Testis (tissue), 3 donors: ENCODE measurements around the gene KDM6A. TPM values are rescaled to one million over a fixed set of nuclear protein-coding genes. Genes with fewer than 3 reads are reported as not detected.

Experiments
- DNase-seq: peaks from one replicate; pipeline ENCODE4 v3.0.0-alpha.2; 2019
- H3K27ac ChIP-seq, 2 donors: fragments of 200-600 bp; sonication (generic); one replicate each; pipeline ENCODE4 v1.5.1; 2019
- H3K27me3 ChIP-seq: fragments of 200-600 bp; sonication (generic); one replicate; pipeline ENCODE4 v1.5.1; 2019
- H3K36me3 ChIP-seq: fragments of 200-600 bp; sonication (generic); one replicate; pipeline ENCODE4 v1.5.1; 2017; ENCODE audit warnings: low read depth; ENCODE audit errors: missing control alignments
- H3K4me1 ChIP-seq: fragments of 200-600 bp; sonication (generic); one replicate; pipeline ENCODE4 v1.5.1; 2019
- H3K4me3 ChIP-seq, 2 donors: fragments of 200-600 bp; sonication (generic); one replicate each; pipeline ENCODE4 v1.5.1; 2017 to 2019
- H3K9me3 ChIP-seq: fragments of 200-600 bp; sonication (generic); one replicate; pipeline ENCODE4 v1.5.1; 2017
- POLR2A ChIP-seq: fragments of 450-650 bp; IDR thresholded peaks from one replicate; pipeline ENCODE4 v1.6.1; 2017; ENCODE audit warnings: antibody characterized with exemption, mild to moderate bottlenecking, moderate library complexity
- WGBS, 2 donors: methylation state at CpG; one replicate each; pipeline ENCODE4 v1.1.5; 2018; 5-methylcytosine and 5-hydroxymethylcytosine counted together
- intact Hi-C: fragments of 100-400 bp; cut with DNase I; formaldehyde crosslinking; loops from one replicate; pipeline ENCODE4 v1.15.1; 2023; ENCODE audit warnings: low total_unique reads
- polyA plus RNA-seq: library from polyadenylated mRNA; stranded (reverse); fragments of 350-450 nt; fragmentation: Illumina TruSeq; extraction: RNeasy Lipid Tissue Mini Kit (QIAGEN cat#74804); gene quantifications from one replicate; pipeline ENCODE4 v1.2.3, GENCODE V29; 2014; ENCODE audit warnings: low read depth, low replicate concordance; ENCODE audit not compliant: insufficient read depth
- total RNA-seq, 2 donors: library from RNA; depleted of rRNA; stranded (reverse); fragments of >200 nt; gene quantifications; one replicate each; pipeline ENCODE4 v1.2.3, GENCODE V29; 2016
- TF ChIP-seq, protein P1 (sequence below), 3 experiments: fragments of 450-650 bp in 2 of 3; fragments of 200-600 bp in 1 of 3; sonication (generic) in 1 of 3; IDR thresholded peaks; one replicate each; pipeline ENCODE4 v1.5.1; 2016 to 2019; ENCODE audit warnings: antibody characterized with exemption in 3 of 3, mild to moderate bottlenecking in 2 of 3, moderate library complexity in 1 of 3

KDM6A gene
- total and polyA plus RNA-seq, 3 donors from 2014 or later: 27.2 to 57.7 (median 56.7) TPM

DNA sequence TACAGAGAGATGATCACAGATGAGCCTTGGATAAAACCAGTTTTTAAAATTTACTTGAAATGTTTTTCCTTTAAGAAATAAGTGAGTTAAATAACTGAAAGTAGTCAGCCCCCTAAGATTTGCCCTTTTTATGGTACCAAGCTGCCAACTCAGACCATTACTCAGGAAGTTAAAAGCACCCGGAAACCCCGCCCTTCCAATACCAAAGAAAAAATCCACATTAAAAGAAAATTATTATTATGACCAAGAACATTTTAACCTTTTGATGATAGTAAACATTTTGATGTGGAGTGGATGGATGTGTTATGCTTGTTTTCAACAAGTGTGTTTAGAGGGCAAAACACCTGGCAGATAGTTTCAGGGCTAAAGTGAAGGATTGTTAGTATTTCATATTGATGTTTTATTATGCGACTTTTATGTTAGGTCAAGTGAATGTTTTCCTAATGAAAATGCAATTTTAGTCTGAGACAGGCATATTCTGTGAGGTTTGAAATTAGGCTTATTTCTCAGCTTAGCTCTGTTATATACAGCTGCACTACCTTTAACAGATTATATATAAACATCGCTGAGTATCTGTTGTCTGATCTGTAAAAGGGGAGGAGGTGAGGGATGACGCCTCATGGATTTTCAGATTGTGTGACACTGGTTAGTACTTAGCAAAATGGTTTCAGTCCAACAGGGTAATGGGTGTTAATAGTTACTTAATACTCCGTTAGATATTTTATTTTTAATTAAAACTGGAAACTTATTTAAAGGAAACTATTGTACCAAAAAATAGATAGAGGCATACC lies 89.0 kb downstream of the KDM6A start:
- no peak for TF ChIP-seq POLR2A
- TF ChIP-seq, protein P1, sequence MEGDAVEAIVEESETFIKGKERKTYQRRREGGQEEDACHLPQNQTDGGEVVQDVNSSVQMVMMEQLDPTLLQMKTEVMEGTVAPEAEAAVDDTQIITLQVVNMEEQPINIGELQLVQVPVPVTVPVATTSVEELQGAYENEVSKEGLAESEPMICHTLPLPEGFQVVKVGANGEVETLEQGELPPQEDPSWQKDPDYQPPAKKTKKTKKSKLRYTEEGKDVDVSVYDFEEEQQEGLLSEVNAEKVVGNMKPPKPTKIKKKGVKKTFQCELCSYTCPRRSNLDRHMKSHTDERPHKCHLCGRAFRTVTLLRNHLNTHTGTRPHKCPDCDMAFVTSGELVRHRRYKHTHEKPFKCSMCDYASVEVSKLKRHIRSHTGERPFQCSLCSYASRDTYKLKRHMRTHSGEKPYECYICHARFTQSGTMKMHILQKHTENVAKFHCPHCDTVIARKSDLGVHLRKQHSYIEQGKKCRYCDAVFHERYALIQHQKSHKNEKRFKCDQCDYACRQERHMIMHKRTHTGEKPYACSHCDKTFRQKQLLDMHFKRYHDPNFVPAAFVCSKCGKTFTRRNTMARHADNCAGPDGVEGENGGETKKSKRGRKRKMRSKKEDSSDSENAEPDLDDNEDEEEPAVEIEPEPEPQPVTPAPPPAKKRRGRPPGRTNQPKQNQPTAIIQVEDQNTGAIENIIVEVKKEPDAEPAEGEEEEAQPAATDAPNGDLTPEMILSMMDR (IDR thresholded peaks at IDR 0.05): no peak
- no peaks in the 10 kb centered on the region for H3K4me1 ChIP-seq
- H3K4me3 ChIP-seq: no peak overlapping the region
- H3K27me3 ChIP-seq: no peaks in the 10 kb centered on the region
- no peaks in the 10 kb centered on the region for H3K9me3 ChIP-seq
- DNase-seq: no peak
- intact Hi-C loops: no loop called here
- no peaks in the 10 kb centered on the region for H3K36me3 ChIP-seq
- WGBS, 2 donors: 88 to 90% methylated on average over 6 of the region's 6 CpGs
- no peak overlapping the region for H3K27ac ChIP-seq

DNA sequence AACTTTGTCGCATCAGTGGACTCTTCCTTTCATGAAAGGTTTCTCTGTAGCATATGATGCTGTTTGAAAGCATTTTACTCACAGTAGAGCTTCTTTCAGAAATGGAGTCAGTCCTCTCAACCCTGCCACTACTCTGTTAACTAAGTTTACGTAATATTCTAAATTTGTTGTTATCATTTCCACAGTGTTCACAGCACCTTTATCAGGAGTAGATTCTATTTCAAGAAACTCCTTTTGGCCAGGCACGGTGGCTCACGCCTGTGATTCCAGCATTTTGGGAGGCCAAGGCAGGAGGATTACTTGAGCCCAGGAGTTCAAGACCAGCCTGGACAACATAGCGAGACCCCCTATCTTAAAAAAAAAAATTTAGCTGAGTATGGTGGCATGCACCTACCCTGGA lies 90.0 kb downstream of the KDM6A start:
- TF ChIP-seq POLR2A: no peak
- TF ChIP-seq, protein P1 (IDR thresholded peaks at IDR 0.05): no peak
- Histone ChIP-seq H3K4me3 (no peak overlapping the region), H3K9me3 (no peaks in the 10 kb centered on the region), H3K27ac (no peak overlapping the region), H3K27me3 (no peaks in the 10 kb centered on the region), H3K36me3 (no peaks in the 10 kb centered on the region), H3K4me1 (no peaks in the 10 kb centered on the region)
- WGBS, 2 donors: 82 to 86% methylated on average over 5 of the region's 5 CpGs
- intact Hi-C loops: no loop called here
- no peak for DNase-seq

DNA sequence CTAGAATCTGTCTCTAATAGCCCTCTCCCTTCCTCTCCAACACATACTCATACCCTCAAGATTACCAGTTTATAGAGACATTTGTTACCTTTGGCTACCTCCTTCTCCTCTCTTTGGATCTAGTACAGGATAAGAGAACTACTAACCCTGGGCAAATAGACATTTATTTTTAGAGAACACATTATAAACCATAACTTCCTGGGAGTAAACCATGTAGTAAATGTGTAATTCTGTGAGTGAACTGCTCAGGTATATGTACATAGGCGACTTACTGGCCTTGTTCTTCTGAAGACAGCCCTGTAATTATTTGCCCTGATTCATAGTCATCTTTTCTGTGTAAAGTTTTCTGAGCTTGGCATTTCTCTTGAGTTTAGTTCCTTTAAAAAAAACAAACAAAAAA lies 94.2 kb downstream of the KDM6A start:
- WGBS, 2 donors: 100% methylated on average over 1 of the region's 1 CpG
- no peaks in the 10 kb centered on the region for H3K27me3 ChIP-seq
- H3K27ac ChIP-seq: no peak overlapping the region
- no peaks in the 10 kb centered on the region for H3K4me1 ChIP-seq
- no peaks in the 10 kb centered on the region for H3K9me3 ChIP-seq
- DNase-seq: no peak
- TF ChIP-seq, protein P1 (IDR thresholded peaks at IDR 0.05): no peak
- TF ChIP-seq POLR2A: no peak
- intact Hi-C loops: no loop called here
- H3K36me3 ChIP-seq: no peaks in the 10 kb centered on the region
- no peak overlapping the region for H3K4me3 ChIP-seq

DNA sequence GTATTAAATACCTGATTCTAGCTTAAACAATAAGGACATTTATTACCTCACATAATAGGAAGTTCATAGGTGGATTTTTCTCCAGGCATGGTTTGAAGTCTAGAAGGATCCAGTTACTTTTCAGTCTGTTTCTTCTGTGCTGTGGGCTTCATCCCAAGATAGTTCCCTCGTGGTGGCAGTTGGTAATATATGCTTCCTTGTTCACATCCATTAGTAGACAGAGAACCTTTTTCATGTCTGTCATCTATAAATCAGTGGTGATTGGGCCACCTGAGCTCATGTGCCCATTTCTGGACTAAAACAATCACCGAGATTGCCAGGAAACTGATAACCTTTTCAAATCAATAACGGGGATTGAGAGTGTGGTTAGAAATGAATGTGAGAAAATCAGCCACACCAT lies 97.7 kb downstream of the KDM6A start:
- no peak for DNase-seq
- H3K27me3 ChIP-seq: no peaks in the 10 kb centered on the region
- no peaks in the 10 kb centered on the region for H3K4me1 ChIP-seq
- 74 to 80% methylated on average over 3 of the region's 3 CpGs for WGBS, 2 donors
- no peak overlapping the region for H3K27ac ChIP-seq
- no peaks in the 10 kb centered on the region for H3K36me3 ChIP-seq
- TF ChIP-seq POLR2A: no peak
- TF ChIP-seq, protein P1 (IDR thresholded peaks at IDR 0.05): no peak
- no peak overlapping the region for H3K4me3 ChIP-seq
- intact Hi-C loops: no loop called here
- H3K9me3 ChIP-seq: no peaks in the 10 kb centered on the region

DNA sequence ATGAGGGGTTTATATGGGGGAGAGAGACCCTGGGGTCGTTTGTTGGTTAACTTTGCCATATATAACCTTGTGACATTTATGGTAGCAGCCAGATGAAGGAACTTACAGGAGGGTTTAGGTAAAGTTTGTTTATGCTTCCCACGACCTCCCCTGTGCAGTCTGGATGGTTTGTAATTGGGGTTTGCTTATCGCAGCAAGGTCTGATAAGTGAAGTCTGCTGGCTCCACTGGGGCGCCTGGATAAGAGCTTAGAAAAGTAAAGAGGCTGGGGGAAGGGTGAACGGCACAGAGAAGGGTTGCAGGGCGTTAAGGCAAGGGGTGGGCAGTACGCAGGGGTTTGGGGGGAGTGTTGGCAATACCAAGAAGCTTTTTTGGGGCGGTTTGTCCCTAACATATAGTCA lies 98.7 kb downstream of the KDM6A start:
- WGBS, 2 donors: 39 to 51% methylated on average over 8 of the region's 8 CpGs
- no peak for TF ChIP-seq POLR2A
- TF ChIP-seq, protein P1 (IDR thresholded peaks at IDR 0.05): no peak

More for the DNA sequence above, 98.7 kb downstream of the KDM6A start:
- no peak overlapping the region for H3K4me3 ChIP-seq
- H3K36me3 ChIP-seq: no peaks in the 10 kb centered on the region
- no peak overlapping the region for H3K27ac ChIP-seq
- H3K4me1 ChIP-seq: no peaks in the 10 kb centered on the region
- H3K27me3 ChIP-seq: no peaks in the 10 kb centered on the region
- H3K9me3 ChIP-seq: no peaks in the 10 kb centered on the region
- no peak for DNase-seq
- intact Hi-C loops: no loop called here
